ENCODE measurements around the gene AKT1S1.
A peak's percentile ranks its signal among the peaks of the same experiment; 100 is the strongest.

The AKT1S1 gene

DNA sequence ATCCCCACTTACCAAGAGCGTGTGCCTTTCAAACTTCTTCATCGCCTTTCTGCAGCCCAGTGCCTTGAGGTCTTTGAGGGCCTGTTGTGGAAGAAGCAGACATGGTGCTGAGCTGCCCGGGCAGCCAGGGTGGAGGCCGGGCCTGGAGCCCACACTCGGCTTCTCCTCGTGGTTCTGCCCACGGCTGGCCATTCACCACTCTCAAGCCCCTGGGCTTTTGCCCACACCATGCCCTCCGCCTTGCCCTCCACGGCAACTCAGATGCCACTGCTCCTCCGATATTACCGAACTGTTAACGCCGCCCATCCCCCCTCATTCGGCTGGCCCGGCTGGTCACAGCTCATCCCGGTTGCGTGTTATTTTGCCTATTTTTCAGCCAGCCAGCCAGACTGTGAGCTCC is 14.2 kb upstream of the AKT1S1 start:
- no peak for ATAC-seq
- Mint-ChIP-seq H3K36me3 (ENCODE audit: low read depth) (peaks cover 8% of the 10 kb centered on the region), H3K27ac (no peak overlapping the region), H3K4me3 (no peak overlapping the region), H3K27me3 (no peaks in the 10 kb centered on the region), H3K4me1 (peaks cover 38% of the 10 kb centered on the region), H3K9me3 (no peaks in the 10 kb centered on the region)
- no peak for DNase-seq

DNA sequence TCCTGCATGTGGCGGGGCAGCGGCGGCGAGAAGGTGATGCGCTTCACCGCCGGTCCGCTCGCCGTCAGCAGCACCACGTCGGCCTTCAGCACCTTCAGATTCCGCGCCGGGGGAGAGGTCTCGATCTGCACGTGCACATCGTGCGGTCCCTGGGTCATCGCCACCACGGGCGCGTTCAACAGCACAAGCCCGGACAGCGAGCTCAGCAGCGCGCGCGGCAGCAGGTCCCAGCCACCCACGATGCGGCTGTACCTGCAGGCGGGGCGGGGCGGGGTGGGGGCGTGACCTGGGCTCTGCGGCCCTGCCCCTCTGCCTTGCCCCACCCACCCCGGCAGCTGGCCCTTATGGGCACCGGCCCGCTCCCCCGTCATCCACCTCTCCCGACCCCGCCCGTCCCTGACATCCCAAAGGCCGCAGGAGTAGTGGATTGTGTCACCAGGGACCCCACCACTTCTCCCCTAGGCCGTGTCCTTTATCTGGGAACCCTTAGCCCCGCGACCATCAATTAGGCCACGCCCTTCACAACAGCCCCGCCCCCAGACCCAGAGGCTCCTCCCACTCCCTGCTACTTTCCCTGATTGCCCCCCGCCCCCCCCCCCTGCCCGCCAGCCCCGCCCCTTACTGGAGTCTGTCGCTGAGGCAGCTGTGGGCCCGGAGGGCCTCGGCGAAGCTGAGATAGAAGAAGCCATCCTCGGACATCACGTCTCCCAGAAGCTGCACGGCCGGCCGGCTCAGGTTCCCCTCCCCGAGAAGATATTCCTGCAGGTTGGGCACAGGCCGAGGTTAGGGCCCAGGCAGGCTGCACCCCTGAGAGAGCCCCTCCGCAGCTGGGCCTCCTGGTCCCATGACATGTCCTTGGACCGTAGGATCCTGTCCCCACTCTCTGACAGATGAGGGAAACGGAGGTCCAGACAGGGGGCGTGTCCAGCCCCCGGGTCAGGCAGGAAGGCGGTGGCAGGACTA is 13.5 kb upstream of the AKT1S1 start:
- H3K4me1 Mint-ChIP-seq = peaks cover 30% of the 10 kb centered on the region
- H3K27me3 Mint-ChIP-seq = no peaks in the 10 kb centered on the region
- H3K27ac Mint-ChIP-seq = peak overlapping the region; percentile 59
- peak; percentile 54 for ATAC-seq
- peak overlapping the region; percentile 63 for H3K4me3 Mint-ChIP-seq
- peaks cover 11% of the 10 kb centered on the region for H3K36me3 Mint-ChIP-seq (ENCODE audit: low read depth)
- DNase-seq = peak; percentile 64
- no peaks in the 10 kb centered on the region for H3K9me3 Mint-ChIP-seq

- Mint-ChIP-seq H3K4me3 (peak overlapping the region; percentile 63), H3K4me1 (peaks cover 24% of the 10 kb centered on the region), H3K36me3 (ENCODE audit: low read depth) (peaks cover 15% of the 10 kb centered on the region), H3K9me3 (no peaks in the 10 kb centered on the region), H3K27me3 (no peaks in the 10 kb centered on the region), H3K27ac (peak overlapping the region; percentile 59)
- DNase-seq (peak; percentile 78), ATAC-seq (peak; percentile 53)
Measured at GRCh38 chr19:49889687-49890348, 12.7 kb upstream of the AKT1S1 start.

GRCh38 chr19:49889038-49889686 is 12.0 kb upstream of the AKT1S1 start:
- peaks cover 19% of the 10 kb centered on the region for H3K4me1 Mint-ChIP-seq
- H3K9me3 Mint-ChIP-seq = no peaks in the 10 kb centered on the region
- H3K27me3 Mint-ChIP-seq = no peaks in the 10 kb centered on the region
- no peak for DNase-seq
- no peak overlapping the region for H3K27ac Mint-ChIP-seq
- peaks cover 18% of the 10 kb centered on the region for H3K36me3 Mint-ChIP-seq (ENCODE audit: low read depth)
- H3K4me3 Mint-ChIP-seq = no peak overlapping the region
- ATAC-seq = no peak

GRCh38 chr19:49888510-49888824 is 11.3 kb upstream of the AKT1S1 start:
- Mint-ChIP-seq H3K9me3 (no peaks in the 10 kb centered on the region), H3K27me3 (no peaks in the 10 kb centered on the region), H3K4me3 (no peak overlapping the region), H3K4me1 (peaks cover 15% of the 10 kb centered on the region), H3K36me3 (ENCODE audit: low read depth) (peaks cover 19% of the 10 kb centered on the region), H3K27ac (no peak overlapping the region)
- no peak for ATAC-seq
- DNase-seq = no peak

- ATAC-seq = no peak
- Mint-ChIP-seq H3K36me3 (ENCODE audit: low read depth) (peaks cover 21% of the 10 kb centered on the region), H3K27ac (no peak overlapping the region), H3K4me1 (peaks cover 12% of the 10 kb centered on the region), H3K27me3 (no peaks in the 10 kb centered on the region), H3K9me3 (no peaks in the 10 kb centered on the region), H3K4me3 (no peak overlapping the region)
- no peak for DNase-seq
Measured at GRCh38 chr19:49887665-49888509, 10.7 kb upstream of the AKT1S1 start.

DNA sequence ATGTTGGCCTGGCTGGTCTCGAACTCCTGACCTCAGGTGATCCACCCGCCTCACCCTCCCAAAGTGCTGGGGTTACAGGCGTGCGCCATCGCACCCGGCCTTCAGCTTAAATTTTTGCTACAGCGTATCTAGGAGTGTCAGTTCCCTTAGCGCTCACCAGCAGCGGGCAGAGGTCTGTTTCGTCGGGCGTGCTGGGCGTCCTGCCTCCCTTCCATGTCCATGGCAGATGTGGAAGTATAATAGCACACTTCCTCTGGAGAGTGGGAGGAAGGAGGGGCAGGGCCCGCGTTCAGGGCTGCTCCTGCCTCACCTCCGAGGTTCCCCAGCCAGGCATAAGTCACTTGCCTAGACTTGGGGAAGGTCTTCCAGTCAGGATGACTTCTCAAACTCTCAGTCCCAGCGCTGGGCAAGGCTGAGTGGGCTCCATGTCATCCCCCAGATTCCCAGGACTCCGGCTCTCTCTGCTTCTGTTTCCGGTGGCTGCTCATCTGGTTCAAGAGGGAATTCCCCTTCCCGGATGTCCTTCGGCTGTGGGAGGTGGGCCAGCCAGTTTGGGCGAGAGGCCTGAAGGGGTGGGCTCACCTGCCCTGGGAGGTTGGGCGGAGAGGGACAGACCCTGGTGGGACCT is 10.0 kb upstream of the AKT1S1 start:
- Mint-ChIP-seq H3K4me1 (peaks cover 10% of the 10 kb centered on the region), H3K27me3 (no peaks in the 10 kb centered on the region), H3K4me3 (no peak overlapping the region), H3K9me3 (no peaks in the 10 kb centered on the region), H3K36me3 (ENCODE audit: low read depth) (peaks cover 21% of the 10 kb centered on the region), H3K27ac (no peak overlapping the region)
- no peak for DNase-seq
- ATAC-seq = no peak

DNA sequence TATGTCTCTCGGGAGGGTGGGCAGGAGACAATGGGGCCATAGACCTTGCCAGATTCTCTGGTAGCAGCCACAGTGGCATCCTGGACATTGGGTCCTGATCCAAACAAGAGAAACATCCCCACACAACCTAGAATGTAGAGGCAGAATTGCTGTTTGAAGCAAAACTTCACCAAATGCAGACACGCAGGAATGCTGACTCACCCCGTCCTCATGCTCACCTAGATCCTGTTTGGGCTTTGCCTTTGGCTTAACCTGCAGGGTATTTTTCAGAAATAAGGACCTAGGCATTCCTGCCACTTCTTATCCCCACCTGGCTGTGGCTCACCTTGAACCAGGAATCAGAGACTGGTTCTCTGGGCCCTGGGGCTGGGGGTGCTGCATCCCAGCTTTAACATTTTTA is 7.6 kb upstream of the AKT1S1 start:
- no peaks in the 10 kb centered on the region for H3K27me3 Mint-ChIP-seq

GRCh38 chr19:49884109-49884508 is 7.0 kb upstream of the AKT1S1 start:
- Mint-ChIP-seq H3K4me3 (no peak overlapping the region), H3K27ac (no peak overlapping the region), H3K4me1 (peaks cover 4% of the 10 kb centered on the region), H3K9me3 (no peaks in the 10 kb centered on the region), H3K36me3 (ENCODE audit: low read depth) (peaks cover 24% of the 10 kb centered on the region), H3K27me3 (no peaks in the 10 kb centered on the region)
- ATAC-seq (no peak), DNase-seq (no peak)

More for the DNA sequence above, 7.6 kb upstream of the AKT1S1 start:
- peaks cover 27% of the 10 kb centered on the region for H3K36me3 Mint-ChIP-seq (ENCODE audit: low read depth)
- no peak overlapping the region for H3K4me3 Mint-ChIP-seq
- DNase-seq = no peak
- no peak overlapping the region for H3K27ac Mint-ChIP-seq
- no peak for ATAC-seq
- no peaks in the 10 kb centered on the region for H3K9me3 Mint-ChIP-seq
- H3K4me1 Mint-ChIP-seq = peaks cover 3% of the 10 kb centered on the region

- Mint-ChIP-seq H3K27ac (no peak overlapping the region), H3K27me3 (no peaks in the 10 kb centered on the region), H3K4me3 (no peak overlapping the region), H3K36me3 (ENCODE audit: low read depth) (peaks cover 28% of the 10 kb centered on the region), H3K4me1 (peaks cover 13% of the 10 kb centered on the region), H3K9me3 (no peaks in the 10 kb centered on the region)
- no peak for DNase-seq
- no peak for ATAC-seq
Measured at GRCh38 chr19:49883094-49883493, 5.9 kb upstream of the AKT1S1 start.

DNA sequence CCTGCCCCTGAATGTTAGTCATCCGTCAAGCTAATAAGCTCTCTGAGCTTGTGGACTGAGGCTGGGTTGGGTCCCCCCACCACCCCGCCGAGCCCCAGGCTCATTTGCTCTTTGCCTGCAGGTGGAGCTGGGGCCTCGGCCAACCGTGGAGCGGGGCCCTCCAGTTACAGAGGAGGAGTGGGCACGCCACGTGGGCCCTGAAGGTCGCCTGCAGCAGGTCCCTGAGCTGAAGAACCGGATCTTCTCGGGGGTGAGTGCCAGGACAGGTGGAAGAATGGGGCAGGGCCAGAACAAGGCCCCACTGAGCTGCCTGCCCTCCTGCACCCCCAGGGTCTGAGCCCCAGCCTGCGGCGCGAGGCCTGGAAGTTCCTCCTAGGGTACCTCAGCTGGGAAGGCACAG is 5.5 kb upstream of the AKT1S1 start:
- DNase-seq (no peak), ATAC-seq (no peak)
- Mint-ChIP-seq H3K4me1 (peaks cover 15% of the 10 kb centered on the region), H3K4me3 (no peak overlapping the region), H3K9me3 (no peaks in the 10 kb centered on the region), H3K27ac (no peak overlapping the region), H3K27me3 (no peaks in the 10 kb centered on the region), H3K36me3 (ENCODE audit: low read depth) (peaks cover 30% of the 10 kb centered on the region)

DNA sequence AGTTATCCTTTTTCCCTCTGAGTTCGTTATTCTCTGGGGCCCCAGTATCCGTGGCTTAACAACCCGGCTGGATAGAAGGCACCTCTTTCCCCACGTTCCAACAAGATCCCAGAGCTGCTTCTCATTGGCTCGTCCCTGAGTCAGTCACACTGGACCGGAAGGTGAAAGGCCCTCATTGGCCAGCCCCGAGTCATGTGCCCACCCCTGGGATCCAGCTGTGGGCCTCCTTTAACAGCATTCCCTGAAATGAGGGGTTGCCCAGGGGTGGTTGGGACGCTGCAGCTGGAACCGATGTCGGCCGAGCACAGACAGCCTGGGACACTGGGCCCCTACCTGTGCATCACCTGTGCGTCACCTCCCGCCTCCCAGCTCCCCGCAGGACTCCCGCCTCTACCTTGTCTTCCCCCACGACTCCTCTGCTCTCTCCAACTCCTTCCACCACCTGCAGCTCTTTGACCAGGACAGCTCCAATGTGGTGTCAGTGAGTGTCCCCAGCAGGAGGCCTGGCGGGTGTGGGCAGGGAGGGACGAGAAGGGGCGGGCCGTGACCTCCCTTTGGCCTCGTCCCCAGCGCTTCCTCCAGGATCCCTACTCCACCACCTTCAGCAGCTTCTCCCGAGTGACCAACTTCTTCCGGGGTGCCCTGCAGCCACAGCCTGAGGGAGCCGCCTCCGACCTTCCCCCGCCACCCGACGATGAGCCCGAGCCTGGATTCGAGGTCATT is 4.7 kb upstream of the AKT1S1 start:
- peaks cover 30% of the 10 kb centered on the region for H3K36me3 Mint-ChIP-seq (ENCODE audit: low read depth)
- H3K4me1 Mint-ChIP-seq = peaks cover 15% of the 10 kb centered on the region
- no peak for ATAC-seq
- DNase-seq = no peak
- no peaks in the 10 kb centered on the region for H3K27me3 Mint-ChIP-seq
- no peak overlapping the region for H3K4me3 Mint-ChIP-seq
- H3K27ac Mint-ChIP-seq = no peak overlapping the region
- H3K9me3 Mint-ChIP-seq = no peaks in the 10 kb centered on the region

GRCh38 chr19:49881186-49881585 is 4.0 kb upstream of the AKT1S1 start:
- H3K4me3 Mint-ChIP-seq = no peak overlapping the region
- H3K27ac Mint-ChIP-seq = no peak overlapping the region
- peaks cover 15% of the 10 kb centered on the region for H3K4me1 Mint-ChIP-seq
- H3K36me3 Mint-ChIP-seq (ENCODE audit: low read depth) = peaks cover 26% of the 10 kb centered on the region
- no peak for DNase-seq
- H3K9me3 Mint-ChIP-seq = no peaks in the 10 kb centered on the region
- no peak for ATAC-seq
- no peaks in the 10 kb centered on the region for H3K27me3 Mint-ChIP-seq
